Right ventricle myocardium superior (tissue), 1 donor: ENCODE measurements around the gene RALB. TPM values are rescaled to one million over a fixed set of nuclear protein-coding genes. Genes with fewer than 3 reads are reported as not detected.

ENCODE experiments used
- ATAC-seq: fragments of 200-7000 bp; cut with Tn5 transposase; one replicate; pipeline ENCODE4 v1.9.1; 2020; ENCODE audit warnings: mild to moderate bottlenecking; ENCODE audit not compliant: poor library complexity
- DNase-seq: peaks from one replicate; pipeline ENCODE4 v3.0.0-alpha.2; 2020
- intact Hi-C: fragments of 100-400 bp; cut with DNase I; formaldehyde crosslinking; loops from one replicate; pipeline ENCODE4 v1.11.2; 2022
- total RNA-seq: library from RNA; stranded (reverse); fragmentation: NEBNext Ultra II Directional; extraction: Animal tissue kit (Norgen Biotek cat#: 25700); gene quantifications from one replicate; pipeline ENCODE4 v1.2.1, GENCODE V29; 2021
- donor health status: DM: no; HTN: yes; CAD: no; lungs with severe emphysema.

Gene RALB
- total RNA-seq, 1 donor from 2014 or later, result 48.8 TPM

DNA sequence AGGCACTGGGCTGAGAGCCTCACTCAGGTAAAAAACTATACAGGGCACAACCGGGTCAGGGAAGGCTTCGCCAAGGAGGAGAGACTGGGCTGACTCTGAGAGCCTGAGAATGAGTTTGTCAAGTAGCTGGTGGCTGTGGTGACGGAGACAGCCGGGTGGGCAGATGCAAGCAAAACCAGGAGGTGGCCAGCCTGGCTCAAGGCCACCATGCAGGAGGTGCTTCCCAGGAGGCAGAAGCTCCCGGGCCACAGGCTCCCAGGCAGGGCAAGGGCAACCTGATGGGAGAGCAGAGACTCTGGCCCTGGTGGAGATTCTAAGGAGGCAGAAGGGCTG is 90.4 kb downstream of the RALB start:
- intact Hi-C loops, result loop anchor here (2.0 to 10.0 kb wide), 2 partner anchors 212 to 336 kb away; no protein-coding TSS in a partner anchor

DNA sequence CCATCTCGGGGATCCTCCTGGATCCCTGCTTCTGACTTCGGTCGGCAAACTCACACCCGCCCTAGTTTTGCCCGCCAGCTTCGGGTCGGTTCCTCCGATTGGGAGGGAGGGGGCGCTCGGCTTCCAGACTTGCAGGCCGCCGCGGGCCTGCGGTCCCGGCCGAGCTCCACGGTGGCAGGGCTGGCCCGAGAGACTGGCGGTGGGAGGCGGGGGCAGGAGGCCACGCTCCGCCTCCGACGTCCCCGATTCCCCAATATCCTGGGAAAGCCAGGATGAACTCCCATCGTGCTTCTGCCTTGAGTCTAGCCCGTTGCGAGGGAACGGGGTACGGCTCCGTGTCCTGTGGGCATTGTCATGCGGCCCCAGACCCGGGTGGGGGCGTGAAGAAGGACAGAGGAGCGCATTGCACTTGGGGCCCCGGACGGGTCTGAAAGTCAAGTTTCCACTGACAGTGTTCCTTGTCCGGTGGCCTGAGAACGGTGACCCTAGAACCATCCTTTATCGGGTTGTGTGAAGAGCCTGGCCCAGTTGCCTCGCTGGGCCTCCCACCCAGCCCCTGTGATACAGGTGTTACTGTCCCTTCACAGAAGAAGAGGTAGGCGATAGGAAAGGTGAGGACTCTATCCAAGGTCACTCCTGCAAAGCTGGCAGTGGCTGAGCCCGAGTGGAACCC is 90.9 kb downstream of the RALB start:
- intact Hi-C loops, result loop anchor here (2.0 to 10.0 kb wide), 2 partner anchors 211 to 335 kb away; no protein-coding TSS in a partner anchor
- DNase-seq, result peak; percentile 91
- peak; percentile 90 for ATAC-seq

More for the DNA sequence above, 90.4 kb downstream of the RALB start:
- DNase-seq (no peak), ATAC-seq (no peak)

Other genes with a start within 250 kb of the RALB start
- 8.1 TPM for gene EPB41L5, start 239.8 kb upstream of the RALB start, total RNA-seq
- gene TMEM185B, start 29.5 kb upstream of the RALB start, total RNA-seq, result 21.1 TPM
- gene INHBB, start 93.3 kb downstream of the RALB start, total RNA-seq, result 8.2 TPM